ENCODE results near the gene NPAS1.

The NPAS1 gene, protein sequence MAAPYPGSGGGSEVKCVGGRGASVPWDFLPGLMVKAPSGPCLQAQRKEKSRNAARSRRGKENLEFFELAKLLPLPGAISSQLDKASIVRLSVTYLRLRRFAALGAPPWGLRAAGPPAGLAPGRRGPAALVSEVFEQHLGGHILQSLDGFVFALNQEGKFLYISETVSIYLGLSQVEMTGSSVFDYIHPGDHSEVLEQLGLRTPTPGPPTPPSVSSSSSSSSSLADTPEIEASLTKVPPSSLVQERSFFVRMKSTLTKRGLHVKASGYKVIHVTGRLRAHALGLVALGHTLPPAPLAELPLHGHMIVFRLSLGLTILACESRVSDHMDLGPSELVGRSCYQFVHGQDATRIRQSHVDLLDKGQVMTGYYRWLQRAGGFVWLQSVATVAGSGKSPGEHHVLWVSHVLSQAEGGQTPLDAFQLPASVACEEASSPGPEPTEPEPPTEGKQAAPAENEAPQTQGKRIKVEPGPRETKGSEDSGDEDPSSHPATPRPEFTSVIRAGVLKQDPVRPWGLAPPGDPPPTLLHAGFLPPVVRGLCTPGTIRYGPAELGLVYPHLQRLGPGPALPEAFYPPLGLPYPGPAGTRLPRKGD

DNA sequence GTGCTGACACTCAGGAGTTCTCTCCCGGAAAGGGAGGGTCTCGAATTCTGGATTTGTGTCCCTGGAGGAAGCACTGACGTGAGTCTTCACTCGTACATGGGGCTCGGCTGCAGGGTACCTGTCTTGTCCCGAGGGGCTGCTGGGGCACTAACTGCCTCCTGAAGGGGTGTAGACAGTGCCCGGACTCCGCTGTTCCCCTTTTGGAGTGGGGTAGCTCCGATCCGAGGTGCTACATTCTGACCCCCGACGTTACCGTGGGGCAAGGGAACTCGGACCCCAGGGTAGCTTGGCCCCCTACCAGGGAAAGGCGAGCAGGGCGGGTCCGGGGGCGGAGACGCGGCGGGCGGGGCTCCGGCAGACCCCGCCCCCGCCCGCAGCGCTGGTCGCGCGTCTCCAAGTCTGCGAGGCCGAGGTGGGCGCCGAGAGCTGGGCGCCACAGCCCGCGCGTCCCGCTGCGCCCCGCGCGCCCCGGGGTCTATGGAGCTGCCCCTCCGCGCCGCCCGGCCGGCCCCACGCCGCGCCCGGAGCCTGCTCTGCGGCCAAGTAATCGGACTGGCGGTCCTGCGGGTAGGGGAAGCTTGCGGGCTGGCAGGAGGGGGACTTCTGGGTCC is at the start of gene NPAS1:
Gene NPAS1 (plus strand): TSS at position 407 of the 611 bp plus-strand sequence. CDS start 1,211 bp downstream, outside the sequence.
- no peak for DNase-seq

DNA sequence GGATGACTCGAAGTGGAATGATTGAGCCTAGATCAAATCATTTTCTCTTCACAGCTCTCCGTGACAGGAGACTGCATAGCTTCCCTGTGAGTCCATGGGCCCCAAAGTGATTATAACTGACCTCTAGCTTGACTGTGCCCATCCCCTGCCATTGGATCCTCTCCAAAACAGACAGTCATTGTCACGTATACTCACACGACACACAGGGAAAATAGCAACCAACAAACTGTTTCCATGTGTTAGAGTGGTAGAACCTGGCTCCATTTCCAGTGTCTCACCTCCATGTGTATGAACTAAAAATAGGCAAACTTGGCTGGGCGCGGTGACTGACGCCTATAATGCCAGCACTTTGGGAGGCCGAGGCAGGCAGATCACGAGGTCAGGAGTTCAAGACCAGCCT is 48.8 kb upstream of the NPAS1 start:
- DNase-seq: no peak

DNA sequence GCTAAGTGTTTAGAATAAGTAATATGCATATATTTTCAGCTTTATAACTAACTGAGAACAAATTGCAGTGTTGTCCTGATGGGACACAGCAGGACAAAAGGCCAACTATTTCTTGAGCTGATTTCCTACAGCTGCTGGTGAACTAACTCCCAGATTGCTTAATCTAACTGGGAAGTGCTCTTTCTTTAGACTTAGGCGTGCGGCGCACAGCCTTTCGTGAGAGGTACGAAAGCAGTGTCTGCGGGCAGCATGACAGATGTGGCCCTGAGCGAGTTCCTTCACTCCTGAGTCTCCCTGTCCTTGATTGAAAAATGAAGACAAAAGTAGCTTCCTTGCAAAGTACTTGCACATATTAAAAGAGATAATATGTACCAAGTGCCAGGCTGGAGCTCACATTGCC is 47.3 kb upstream of the NPAS1 start:
- DNase-seq: no peak

DNA sequence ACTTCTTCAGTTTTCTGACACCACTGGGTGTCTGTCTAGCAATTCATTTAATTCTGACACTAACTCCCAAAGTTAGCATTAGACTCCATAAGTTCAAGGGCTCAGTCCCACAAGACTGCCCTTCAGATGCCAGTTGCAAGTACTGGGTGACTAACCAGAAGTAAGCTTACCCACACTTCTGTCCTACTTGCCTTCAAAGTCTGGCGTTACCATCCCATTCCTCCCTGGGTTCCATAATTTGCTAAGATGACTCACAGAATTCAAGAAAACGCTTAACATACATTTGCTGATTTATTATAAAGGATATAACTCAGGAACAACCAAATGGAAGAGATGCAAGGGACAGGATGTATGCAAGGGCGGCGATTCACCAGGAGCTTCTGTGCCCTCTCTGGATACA is 45.5 kb upstream of the NPAS1 start:
- no peak for DNase-seq

DNA sequence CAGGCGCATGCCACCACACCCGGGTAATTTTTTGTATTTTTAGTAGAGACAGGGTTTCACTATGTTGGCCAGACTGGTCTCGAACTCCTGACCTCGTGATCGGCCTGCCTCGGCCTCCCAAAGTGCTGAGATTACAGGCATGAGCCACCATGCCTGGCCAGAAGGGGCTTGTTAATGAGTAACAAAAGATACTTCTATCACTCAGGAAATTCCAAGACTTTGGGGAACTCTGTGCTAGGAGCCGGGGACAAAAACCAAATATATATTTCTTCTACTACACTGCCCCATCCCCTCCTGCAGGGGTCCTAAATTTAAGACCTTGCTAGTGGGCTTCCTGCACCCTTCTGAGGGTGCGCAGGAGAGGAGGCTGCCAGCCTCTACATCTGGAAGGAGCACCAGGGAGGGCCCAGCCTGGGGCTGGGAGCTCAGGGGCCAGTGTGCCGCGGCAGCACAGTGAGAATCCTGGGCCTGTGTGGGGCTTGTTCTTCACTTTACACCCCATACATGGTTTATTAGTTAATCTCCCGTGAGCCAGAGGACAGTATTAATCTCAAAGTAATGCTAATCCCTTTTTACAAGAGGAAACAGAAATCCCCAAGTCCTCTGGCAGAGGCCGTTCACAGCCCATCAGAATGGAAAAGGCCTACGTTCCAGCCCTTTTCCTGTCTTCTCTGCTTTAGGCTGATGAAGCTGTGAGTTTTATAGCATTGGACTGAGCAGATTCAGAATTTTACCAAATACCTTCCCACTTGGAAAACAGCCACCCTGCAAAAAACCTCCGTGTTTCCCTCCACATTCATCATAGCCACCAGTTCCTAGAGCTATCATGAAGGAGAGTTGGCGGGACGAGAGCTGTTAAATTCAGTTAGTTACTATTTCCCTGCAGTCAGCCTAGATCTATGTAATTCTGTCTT is 44.4 kb upstream of the NPAS1 start:
- no peak for DNase-seq

DNA sequence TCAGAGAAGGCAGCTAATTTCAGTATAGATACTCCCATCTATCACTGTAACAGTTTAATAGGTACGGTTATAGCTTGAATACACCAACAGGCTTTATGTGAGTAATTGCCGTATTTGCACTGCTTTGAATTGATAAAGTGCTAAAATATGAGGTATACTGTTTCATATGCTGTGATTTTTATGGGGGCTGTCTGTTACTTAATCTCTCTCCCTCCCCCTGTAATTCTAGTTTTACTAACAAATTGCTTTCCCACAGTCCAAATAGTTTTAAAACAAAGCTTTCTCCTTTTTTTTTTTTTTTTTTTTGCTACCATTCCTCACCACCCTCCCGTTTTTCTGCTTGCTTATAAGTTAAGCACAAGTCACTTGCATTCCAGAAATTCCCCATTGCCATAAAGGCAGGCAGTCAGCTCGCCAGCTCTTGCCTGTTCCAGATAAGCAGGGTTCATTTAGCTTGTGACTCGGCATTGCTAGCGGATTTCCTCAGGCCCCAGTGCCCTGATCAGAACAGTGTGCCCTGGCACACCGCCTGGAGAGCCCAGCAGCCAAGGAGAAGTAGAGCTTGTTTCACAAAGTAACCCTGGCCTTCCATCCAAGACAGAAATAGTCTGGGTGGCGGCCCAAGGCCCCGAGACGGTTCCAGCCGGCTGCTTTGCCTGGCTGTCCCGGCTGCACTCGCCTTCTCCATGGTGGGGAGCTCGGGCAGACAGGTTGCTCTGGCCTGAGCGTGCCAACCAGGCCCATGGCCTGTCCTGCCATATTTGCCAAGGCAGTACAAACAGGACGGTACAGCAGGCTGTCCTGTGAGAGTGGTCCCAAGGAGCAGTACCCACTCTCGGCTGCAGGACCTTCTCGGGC is 43.5 kb upstream of the NPAS1 start:
- DNase-seq: no peak

DNA sequence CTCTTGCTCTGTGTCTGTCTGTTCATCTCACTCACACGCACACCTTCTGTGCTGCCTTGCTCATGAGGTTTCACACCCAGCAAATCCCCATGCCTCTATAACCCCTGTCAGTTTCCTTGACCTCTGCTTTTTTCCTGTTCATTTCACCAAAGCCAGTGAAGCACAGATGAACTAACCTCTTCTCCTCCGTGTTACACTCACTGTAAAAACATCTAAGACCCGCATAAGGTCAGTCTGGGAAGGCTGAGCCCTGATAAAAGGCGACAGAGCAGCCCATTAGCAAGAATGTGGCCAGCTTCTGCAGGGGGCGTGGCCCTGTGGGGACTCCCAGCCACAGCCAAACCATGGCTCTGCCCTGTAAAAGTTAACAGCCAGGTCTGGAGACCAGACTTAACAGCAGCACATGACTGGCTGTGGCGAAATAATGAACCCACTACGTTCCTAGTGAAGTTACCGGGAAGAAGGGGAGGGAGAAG is 42.8 kb upstream of the NPAS1 start:
- no peak for DNase-seq

DNA sequence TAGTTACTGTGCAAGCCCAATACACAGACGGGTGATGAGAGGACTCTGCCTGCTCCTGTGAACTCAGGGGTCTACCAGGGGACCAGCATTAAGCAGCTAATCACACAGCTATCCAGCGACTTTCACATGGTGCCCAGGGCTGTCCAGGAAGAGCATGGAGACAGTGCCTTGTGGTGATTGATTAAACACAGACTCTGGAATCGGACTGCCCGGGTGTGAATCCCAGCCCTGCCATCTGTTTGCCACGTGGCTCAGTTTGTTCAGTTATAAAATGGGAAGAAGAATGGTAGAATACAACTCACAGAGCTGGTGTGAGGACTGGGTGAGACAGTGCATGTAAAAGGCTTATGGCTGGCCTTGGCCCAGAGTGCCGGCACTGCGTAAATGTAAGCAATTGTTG is 42.1 kb upstream of the NPAS1 start:
- no peak for DNase-seq

DNA sequence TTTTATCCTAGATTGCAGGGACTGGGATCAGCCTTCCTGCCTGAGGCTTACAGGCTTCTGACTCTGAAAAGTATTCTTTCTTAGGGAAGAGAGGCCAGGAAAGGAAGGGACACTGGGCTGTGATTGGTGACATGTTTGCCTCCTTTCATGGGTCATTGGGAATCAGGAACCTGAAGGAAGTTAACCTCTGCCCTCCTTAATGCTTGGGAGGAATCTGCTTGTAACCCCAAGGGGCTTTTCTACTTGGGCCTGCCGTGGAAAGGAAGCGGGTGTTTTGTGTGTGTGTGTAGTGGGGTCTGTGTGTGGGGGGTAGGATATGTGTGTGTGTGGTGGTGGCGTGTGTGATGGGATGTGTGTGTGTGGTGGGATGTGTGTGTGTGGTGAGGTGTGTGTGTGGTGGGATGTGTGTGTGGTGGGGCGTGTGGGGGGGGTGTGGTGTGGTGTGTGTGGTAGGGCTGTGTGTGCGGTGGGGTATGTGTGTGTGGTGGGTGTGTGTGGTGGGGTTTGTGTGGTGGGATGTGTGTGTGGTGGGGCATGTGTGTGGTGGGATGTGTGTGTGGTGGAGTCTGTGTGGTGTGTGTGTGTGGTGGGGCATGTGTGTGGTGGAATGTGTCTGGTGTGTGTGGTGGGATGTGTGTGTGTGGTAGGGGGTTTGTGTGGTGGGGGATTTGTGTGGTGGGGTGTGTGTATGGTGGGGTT is 41.3 kb upstream of the NPAS1 start:
- no peak for DNase-seq

DNA sequence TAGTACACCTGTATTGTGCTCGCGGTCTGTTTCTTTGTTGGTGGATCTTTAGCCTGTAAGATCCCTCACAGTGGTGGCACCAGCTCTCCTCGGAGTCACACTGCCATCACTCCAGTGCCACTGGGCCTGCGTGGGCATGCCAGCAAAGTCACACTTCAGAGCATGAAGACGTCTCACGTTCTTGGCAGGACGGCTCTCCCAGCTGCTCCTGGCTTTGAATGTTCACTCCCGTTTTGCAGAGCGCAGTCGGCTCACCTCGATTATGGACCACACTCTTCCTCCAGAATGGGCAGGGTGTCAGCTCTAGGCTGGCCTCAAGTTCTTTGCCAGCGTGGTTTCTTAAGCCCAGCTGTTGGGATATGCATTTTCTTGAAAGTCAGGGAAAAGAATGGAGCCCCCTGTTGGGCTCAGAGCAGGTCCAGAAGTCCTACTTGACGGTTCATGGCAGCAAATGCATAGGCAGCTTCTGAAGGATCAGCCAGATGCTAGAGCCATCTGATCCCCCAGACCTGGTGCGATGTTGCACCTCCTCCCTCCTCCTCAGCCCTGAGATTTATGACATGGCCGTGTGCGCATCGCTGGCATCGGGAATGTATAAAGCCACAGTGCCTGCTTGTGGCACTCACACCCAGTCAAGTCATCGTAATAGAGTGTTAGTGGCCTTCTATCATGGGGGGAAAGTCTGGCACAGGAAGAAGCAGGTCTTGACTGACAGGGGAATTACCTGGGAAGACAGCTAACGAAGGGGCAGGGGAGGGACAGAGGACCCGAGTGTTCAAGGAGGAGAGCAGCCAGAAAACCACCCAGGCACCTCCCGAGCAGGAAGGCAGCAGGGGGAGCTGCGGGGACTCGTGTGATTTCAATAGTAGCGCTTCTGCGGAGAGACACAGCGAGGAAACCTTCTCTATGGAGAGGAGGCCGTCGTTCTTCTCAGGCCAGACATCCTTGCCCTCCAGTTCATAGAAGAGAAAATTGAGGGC is 40.2 kb upstream of the NPAS1 start:
- no peak for DNase-seq

DNA sequence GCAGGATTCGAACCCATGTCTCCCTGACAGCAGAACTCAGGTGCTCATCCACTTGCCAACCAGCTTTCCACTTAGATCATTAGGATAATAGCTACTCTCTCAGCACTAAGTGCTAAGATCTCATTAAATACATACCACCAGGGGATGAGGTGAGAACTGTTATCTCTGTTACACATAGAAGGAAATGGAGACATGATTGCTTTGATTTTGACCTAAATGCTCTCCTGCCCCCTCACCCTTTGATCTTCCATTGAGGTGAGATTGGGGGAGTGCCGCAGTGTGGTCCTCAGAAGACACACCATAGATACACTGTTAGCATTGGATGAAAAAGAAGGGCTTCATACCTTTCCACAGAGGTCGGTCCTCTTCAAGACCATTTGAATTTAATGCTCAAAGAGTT is 38.9 kb upstream of the NPAS1 start:
- no peak for DNase-seq

DNA sequence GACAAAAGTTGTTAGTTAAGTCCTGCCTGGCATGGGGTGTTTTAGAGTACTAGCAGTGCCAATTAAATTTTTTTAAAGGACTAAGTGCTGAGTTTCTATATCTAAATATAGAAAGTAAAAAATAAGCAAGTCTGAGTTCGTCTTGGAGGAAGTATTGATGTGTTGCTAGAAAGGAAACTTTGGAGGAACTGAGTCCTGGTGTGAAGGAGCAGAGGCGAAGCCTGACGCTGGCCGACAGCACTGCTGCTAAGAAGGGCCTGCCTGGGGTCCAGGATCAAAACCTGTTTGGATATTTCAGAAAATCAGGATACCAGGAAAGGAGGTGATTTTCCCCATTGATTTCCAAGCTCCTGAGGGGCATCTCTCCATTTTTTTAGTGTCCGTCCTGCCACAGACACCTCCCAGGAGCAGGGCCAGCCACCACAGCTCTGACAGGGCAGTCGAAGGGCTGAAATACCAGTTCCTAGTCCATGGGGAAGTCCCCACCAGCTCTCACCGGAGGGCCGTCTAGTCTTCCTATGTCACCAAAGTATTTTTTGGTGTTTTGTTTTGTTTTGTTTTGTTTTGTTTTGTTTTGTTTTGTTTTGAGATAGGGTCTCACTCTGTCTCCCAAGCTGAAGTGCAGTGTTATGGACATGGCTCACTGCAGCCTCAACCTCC is 38.2 kb upstream of the NPAS1 start:
- DNase-seq: no peak

DNA sequence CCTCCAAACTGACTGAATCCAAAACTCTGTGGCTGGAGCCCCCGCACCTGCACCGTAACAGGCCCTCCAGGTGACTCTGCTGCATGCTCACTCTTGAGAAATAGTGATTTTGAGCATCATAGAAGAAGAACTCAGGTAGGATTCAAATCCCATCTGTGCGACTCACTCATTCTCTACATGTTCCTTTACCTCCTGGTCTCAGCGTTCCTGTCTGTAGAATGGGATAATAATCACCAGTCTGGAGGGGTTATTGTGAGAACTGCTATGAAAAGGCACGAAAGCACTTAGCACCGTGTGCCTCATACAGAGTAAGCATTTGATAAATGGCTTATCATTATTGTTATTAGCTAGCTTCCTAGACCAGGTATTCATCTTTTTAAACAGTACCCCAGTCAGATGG is 36.5 kb upstream of the NPAS1 start:
- DNase-seq: no peak

DNA sequence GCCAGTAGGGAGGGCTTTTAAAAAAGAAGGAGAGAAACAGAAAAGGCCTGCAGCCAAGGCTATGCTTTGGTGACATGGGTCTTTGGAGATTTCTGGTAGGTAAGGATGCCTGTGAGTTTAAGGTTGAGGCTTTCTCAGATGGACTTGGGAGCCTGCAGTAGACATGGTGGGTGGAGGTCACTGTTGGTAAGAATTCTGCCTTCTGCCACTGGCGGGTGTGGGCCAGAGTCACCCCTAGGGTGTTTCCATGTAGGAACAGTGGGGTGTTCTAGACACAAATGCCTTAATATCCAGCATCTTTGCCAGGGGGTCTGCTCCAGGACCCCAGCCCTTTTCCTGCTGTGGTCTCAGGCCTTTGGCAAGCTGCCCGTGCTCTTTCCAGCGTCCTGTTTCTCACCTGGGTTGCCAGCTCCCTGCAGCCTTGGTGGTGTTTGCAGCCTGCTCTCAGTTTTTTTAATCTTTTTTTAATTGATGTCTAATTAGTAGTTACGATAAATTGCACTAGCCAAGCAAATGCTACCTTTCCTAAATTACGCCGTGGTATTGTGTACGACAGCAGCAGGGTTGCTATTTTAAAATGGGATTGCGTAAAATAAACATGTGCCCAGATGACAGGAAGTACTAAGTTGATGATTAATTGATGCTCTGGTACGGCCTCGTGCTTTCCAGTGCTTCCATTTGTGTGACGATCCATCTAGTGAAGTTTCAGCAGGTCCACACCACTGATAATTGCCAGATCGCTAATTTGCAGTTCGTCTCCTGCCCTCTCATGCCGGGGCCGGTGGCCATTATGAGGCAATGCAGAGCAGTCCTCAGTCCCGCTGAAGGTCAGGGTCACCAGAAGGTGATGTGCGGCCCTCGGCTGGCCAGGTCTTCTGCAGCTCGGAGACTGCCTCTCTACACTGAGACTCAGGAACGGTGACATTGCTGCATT is 35.3 kb upstream of the NPAS1 start:
- DNase-seq: no peak

DNA sequence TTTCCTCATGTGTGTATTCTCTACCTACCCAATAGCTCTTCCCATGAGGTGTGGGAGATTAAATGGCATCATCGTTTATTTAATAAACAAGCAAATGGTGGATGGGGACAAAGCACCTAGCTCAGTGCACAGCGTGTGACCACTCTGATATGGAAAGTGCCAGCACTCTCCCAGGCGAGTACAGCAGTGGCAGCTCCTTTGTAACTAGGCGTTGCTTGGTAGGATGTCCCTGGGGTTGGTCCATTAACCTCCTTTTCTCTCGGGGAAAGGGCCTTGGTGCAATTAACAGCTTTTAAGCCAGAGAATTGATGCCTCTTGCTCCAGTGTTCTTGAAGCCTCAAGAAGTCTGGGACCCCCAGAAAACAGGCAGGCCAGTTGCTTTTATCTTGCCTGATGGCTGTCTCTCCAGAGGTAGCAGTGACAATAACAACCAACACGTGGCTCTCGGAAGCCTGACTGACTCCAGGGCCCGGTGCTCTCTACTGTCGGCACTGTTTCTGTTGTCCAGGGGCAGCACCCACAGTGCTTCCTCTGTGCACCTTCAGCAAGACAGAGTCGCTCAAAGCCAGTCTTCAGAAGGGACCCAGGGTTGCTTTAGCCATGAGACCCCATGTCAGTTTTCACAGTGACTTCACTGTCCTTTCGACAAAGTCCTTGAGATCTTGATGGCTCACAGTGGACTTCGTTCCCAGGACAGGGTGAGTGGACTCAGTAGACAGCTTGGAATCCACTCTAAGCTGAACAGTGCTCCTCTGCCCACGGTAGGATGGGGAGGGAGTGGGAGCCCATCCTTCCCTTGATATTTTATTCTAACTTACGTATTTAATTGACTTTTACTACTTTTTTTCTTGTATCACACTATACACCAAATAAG is 33.9 kb upstream of the NPAS1 start:
- no peak for DNase-seq

DNA sequence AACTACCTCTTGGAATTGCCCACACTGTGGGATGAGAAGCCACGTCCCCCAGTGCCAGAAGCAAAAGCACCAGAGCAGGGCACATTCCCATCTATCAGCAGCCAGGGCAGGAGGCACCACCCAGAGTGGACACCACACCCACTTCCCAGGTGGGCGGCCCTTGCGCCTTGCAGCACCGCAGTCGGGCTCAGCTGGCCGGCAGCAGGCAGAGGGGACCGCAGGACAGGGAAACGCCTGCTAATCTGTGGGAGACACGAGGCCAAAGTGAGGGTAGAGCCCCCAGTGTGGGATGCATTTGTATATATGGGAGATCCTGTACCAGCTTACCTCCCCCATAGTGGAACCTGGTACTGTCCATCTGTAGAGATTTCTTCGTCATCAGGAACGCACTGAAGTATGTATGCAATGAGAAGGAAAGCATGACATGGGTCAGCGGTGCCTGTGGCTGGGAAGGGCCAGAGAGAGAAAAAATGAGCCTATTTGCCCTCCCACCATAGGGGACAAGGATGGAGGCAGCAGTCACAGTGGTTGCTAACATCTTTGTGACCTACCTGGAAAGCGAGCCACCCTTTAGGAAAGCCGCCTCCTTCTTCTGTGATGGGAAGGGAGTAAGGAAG is 30.9 kb upstream of the NPAS1 start:
- DNase-seq: no peak
